ENCODE measurements around the gene EFCC1. TPM values are rescaled to one million over a fixed set of nuclear protein-coding genes. Genes with fewer than 3 reads are reported as not detected.

EFCC1 gene
- total and polyA plus RNA-seq, 2 of the 8 experiments (the other 6 are each of a cell fraction or from before 2014, with no cell fraction given) = 0.14 to 0.37 TPM

- TF ChIP-seq CTCF (IDR thresholded peaks at IDR 0.05; ENCODE audit: control extremely low read depth in 1 of 3, insufficient read depth in 1 of 3, low read depth in 1 of 3, low read length in 3 of 3) (no peak), USF2 (IDR thresholded peaks at IDR 0.05; ENCODE audit: low read length) (no peak), KDM1A (IDR thresholded peaks at IDR 0.05; ENCODE audit: borderline replicate concordance, low read length) (no peak), PHF8 (conservative IDR thresholded peaks at IDR 0.05; ENCODE audit: low read depth, low read length) (no peak), SIRT6 (IDR thresholded peaks at IDR 0.05; ENCODE audit: low read length) (no peak), SIN3A (conservative IDR thresholded peaks at IDR 0.05 in 1 of 2, IDR thresholded peaks at IDR 0.05 in 1 of 2; ENCODE audit: low read depth in 1 of 2, low read length in 2 of 2) (no peak)
These were observed 7.0 kb upstream of the EFCC1 start (continued) for GRCh38 chr3:128994173-128994512.
